ENCODE data around the gene THPO.

Gene THPO

DNA sequence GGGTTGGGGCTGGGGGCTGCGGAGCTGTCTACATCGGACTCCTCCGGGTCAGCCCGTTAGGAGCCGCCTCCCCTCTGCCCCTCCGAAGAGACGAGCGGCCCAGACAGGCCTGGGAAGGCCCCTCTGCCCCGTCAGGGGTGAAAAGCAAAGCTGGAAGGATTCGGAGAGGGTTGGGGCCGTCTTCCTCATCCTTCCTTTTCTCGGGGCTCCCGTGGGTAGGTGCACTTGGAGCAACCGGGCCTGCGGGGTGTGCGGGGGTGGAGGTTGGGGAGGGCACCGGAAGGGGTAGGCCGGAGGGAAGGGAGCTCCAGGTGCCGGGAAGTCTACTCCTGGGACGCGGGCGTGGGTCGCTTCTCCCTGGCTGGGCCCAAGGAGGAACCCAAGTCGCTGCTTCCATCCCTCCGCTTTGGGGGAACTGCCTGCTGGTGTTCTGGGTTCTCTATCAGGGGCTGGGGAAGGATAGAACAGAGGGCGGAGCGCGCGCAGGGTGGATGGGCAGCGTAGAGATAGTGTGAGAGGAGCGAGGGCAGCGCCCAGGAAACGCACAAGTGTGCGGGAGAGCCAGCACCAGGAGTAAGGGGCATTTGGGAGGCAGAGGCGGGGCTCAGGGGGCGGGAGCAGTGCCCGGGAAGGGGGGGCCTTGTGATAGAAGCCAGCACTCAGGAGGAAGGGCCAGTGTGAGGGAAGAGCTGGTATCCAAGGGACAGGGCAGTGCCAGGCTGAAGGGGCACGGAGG is 15.9 kb downstream of the THPO start:
- peak; percentile 62 to 63 for DNase-seq

- DNase-seq, result peak; percentile 43 to 68
These were observed 16.5 kb downstream of the THPO start, which contains the start of the genes CLCN2 and POLR2H for GRCh38 chr3:184361532-184361931. Gene CLCN2 (minus strand): TSS chr3:184361605. CDS start chr3:184361479, 126 bp downstream. Gene POLR2H (plus strand): TSS chr3:184361710. CDS start chr3:184363493, 1,783 bp downstream.

GRCh38 chr3:184360929-184361531 is 17.0 kb downstream of the THPO start:
- DNase-seq, result no peak

DNA sequence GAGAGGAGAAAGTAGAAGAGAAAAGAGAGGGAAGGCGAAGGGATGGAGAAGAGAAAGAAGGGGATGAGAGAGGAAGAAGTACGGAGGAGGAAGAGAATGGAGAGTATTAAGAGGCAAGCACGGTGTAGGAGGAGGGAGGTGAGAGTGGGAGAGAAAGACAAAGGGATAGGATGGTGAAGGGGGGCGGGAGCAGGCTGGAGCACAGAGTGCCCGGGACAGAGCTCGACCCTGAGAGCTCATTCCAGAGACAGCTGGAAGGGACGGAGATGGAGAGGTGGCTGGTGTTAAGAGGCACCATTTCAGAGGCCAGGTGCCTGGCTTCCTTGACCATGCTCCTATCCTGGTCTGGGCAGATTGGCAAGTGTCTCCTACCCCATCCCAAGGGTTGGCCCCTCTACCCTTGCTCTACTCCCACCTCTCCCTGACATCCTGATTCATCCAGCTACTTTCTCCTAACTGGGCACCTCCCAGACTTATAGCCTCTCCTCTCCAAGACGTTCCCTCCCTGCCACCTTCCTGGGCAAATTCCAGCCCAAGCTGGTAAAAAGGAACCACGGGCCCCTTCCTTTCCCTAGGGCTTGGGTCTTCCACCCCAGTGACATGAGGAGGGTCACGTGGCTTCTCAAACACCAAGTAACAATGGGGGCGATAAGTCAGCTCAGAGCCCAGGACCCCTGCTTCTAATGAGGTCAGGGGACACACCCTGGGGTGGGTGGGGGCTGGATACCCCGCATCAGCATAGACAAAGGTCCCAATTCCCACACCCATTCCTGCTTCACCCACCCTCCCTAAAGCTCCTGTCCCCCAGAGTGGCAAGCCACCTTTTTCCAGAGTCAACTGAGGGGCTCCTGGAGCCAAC is 17.7 kb downstream of the THPO start:
- DNase-seq, result no peak

- DNase-seq, result no peak
These were observed 18.4 kb downstream of the THPO start for GRCh38 chr3:184359610-184360009.

DNA sequence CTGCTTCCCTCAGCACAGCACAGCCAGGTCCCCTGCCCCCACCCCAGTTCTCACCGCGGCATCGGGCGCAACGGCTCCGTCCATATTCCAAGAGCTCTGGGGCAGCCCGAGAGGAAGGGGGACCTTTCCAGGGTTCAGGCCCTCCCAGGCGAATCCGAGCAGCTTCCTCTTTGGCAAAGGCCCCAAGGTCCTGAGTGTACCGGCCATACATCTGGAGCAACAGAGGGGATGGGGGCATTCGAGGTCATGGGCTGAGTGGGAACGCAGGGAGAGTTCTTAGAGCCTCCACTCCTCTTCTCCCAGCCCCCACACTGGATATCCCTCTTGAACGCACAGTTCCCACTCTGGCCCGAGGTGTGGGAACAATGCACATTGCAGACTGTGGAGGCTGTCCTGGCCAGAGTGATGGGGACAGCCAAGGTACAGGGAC is 19.1 kb downstream of the THPO start:
- no peak for DNase-seq

DNA sequence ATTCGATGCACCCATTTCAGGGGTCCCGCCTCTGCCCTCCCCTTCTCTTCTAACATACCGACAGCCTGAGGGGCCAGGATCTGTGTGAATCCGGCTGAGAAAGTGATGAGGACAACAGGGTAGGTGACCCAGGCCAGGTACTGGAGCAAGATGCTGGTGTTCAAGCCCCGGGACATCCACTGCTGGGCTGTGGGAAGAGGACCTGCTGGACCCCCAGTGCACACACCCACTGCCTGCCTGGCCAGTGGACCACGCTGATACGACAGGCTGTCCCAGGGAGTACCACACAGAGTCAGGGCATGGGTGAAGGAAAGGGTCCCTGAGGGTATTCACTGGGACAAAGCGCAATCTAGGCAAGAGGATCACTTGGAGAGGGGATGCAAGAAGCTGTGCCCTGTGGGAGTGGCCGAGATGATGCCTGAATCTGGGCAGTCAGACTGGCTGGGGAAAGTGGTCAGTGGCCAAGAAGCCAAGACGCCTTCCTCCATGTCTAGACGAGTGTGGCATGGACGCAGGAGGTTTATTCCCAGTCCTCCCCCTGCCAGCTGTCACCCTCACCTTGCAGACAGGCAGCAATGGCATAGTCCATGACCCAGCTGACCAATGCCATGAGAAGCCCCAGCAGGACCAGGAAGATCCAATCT is 19.8 kb downstream of the THPO start:
- DNase-seq, result no peak

- no peak for DNase-seq
These were observed 20.5 kb downstream of the THPO start for GRCh38 chr3:184357248-184358123.

GRCh38 chr3:184355261-184356040 is 22.6 kb downstream of the THPO start:
- DNase-seq, result no peak

GRCh38 chr3:184354754-184355153 is 23.3 kb downstream of the THPO start:
- no peak for DNase-seq

DNA sequence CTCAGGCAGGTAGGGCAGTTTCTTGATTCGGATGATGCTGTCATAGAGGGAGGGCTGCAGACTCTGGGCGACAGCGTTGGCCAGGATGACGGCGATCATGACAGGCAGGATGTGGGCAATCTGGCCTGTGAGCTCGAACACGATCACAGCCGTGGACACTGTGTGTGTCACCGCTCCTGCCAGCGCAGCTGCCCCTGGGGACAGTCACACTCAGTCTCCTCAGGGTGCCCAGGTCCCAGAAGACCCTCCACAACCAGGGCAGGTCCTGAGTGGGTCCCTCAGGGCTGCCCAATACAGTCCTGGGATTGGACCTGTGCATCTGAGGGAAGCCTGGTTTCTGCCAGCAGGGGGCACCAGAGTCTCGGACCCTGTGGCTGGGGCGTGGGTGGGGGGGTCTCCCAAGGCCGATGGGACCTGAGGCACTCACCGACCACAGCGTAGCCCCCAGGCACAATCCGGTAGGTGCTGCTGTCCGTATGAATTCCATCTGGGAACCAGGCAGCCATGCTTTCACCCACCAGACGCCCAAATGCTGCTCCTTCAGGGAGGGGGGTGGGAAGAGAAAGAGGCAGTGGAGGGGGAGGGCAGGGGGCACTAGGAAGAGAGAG is 23.8 kb downstream of the THPO start:
- peak; percentile 77 to 78 for DNase-seq

- DNase-seq, result no peak
These were observed 24.5 kb downstream of the THPO start for GRCh38 chr3:184353546-184353941.

- DNase-seq, result no peak
These were observed 25.0 kb downstream of the THPO start for GRCh38 chr3:184352897-184353545.

- no peak for DNase-seq
These were observed 25.7 kb downstream of the THPO start for GRCh38 chr3:184352149-184352785.

DNA sequence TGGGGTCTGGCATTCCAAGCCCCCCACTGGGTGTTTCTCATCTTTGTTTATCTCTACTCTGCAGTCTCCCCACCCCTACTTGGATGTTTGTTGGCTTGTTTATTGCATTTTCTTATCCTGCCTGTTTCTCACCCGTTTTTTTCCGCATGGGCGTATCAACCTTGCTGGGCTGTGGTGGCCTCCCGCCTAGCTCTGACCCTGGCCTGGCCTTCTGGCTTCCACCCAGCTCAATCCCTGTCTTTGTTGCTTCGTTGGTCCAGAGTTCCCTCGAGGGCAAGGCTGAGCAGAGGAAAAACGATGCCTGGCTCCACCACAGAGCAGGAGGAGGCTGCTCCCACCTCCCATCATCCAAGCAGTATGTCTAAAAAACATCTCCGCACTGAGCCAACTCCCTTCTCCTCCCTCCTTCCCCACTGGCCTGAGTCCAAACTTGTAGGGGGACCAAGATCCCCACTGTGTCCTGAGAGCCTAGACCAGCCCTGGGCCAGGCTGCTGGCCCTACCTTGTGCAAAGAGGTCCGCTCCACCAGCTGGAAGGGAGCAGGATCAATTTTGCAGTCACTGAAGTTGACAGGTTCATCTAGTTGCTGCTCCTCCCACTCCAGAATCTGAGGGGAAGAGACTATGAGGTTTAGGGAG is 26.4 kb downstream of the THPO start:
- DNase-seq, result no peak

GRCh38 chr3:184350618-184351017 is 27.4 kb downstream of the THPO start:
- DNase-seq, result no peak

DNA sequence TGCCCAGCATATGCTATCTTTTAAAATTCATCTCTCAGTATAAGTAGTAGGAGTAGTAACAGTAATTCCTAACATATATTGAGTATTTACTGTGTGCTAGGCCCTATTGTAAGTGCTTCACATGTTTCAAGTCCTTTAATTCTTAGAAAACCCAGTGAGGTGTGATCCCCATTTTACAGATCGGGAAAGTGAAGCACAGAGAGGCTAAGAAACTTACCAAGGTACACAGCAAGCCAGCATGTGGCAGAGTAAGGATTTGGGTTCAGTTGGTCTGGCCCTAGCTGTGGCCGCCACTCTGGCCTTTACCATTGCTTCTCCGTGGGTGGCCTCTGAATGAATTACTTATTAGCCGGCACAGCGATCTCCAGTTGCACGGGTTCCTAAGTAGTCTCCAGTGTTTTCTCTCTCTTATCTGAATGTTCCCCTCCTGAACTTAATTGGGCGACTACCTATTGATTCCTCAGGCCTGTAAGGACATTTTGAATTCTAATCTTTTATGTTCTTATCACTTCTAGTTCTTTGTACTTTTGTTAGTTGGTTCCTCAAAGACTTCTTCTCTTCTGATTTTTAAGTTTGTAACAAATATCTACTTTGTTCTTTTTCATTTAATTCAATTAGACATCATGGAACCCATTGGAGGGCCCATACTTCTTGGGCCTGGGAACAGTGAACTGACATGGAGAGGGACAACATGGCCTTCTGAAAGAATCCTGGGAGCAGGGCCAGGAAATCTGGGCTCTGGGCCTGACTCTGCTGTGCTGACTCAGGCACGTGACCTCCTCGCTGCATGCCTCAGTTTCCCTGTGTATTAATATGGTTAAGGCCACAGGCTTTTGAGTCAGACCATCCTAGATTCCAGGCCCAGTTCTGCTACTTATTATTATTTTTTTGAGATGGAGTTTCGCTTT is 28.2 kb downstream of the THPO start:
- DNase-seq, result no peak

GRCh38 chr3:184348057-184348382 is 30.0 kb downstream of the THPO start:
- no peak for DNase-seq

Data from stimulated activated CD4-positive, alpha-beta T cell treated with anti-CD3 and anti-CD28 coated beads, Interleukin-2, amount 100 ng/mL, for 24 hours (primary cell).